HG03571 (cell line): ENCODE measurements around the gene SOWAHA.

ENCODE experiments used
- ATAC-seq: cut with Tn5 transposase; IDR thresholded peaks from one replicate; pipeline ENCODE4 v1.9.1; 2021; ENCODE audit not compliant: unreplicated experiment

Gene SOWAHA

DNA sequence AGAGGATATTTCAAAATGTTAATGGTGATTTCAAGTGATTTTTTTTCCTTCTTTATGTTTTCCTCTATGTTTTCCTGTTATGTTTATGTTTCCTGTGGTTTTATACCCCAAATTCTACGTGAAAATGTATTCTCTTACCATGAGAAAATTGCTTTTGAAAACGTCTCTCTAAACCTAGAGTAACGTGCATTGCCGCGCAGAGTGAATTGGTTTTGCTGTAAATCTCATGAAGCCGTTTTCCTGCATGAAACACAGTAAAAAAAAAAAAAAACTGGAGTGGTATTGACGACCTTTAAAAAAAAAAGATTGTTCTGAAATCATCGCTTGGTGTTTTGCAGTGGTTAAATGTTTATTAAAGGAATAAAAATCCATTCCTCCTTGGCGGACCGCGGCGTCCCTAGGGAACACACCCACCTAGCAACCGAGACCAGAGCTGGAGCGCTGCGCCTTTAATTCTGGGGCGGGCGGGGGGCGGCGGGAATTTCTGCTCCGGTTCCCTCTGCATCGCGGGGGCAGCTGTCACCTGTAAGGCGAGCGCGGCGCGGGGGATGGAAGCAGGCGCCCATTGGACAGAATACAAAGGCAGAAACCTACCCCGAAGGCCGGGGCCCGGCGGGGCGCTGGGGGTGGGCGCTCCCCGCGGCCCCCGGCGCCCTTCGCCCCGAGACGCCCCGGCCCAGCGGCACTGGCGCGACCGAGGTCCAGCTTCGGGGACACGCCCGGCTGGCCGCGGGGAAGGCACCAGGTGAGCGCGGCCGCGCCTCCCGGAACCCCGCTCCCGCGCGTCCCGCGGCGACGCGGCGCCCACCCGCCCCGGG is at the start of gene SOWAHA:
Gene SOWAHA, plus strand, starts transcription at position 522 of the 818 bp plus-strand sequence. CDS start 320 bp downstream, outside the sequence.
- ATAC-seq = no peak

- ATAC-seq = no peak
These were observed 49.1 kb upstream of the SOWAHA start for GRCh38 chr5:132764051-132764450.

- ATAC-seq = no peak
These were observed 48.3 kb upstream of the SOWAHA start for GRCh38 chr5:132764671-132765238.

DNA sequence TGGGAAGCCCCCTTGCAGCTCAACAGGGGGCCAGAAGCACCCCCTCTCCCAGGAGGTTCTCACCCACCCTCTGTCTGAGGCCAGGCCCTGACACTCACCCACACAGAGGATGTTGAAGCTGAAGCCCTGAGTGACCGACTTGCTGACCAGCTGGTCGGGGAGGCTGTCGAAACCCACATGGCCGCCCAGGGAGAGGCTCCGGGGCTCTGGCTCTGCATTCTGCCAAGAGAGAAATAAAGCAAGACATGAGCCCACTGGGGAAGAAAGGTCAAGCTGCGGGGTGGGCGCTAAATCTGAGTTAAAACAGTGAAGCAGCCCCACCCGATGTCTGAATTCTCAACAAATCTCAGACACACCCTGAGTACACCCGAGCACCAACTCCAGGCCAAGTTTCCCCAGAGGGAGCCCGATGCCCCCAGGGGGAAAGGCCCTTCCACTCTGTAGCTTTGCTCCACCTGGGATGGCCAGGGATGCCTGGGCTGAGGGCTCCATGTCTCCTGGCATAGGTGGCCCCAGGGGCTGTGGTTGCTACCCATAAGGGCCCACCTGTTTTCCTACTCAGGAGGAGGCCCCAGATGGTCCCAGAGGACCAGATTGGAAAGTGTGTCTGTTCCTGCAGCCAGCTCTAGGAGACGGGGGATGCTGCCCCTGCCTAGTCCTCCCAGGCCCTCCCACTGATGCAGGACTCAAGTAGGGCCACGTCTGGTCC is 47.6 kb upstream of the SOWAHA start:
- ATAC-seq = no peak

DNA sequence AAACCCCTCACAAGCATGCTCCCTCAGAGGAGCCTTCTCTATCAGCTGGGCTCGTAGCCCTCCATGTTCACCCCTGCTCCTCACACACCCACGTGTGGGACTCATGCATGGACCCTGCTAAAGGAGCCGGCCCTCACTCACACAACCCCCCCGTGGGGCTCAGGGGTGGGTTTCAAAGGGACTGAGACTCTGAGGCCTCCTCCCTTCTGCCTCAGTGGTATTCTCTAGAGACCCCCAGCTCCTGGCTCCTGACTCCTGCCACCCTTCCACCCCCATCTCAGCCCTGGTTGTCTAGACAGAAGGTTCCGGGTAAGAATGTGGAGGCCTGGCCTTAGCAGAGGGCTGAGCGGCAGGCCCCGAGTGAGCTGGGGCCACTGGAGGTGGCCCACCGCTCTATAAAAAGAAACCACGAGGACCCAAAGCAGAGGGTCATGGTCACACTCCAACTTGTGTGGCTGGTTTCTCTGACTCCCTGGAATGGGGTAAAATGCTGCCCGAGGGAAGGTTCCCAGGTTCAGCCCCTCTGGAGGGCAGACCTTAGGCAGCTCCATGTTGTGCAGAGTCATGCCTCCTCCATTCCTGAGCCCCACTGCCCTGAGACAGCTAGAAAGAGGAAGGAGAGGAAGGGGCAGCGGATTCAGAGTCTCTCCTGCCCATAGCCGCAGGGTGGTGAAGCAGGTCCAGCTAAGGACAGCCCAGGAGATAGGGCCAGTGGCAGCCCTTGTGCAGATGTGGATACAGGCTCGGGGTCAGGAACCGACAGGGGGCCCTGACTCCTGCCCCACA is 46.9 kb upstream of the SOWAHA start:
- no peak for ATAC-seq

DNA sequence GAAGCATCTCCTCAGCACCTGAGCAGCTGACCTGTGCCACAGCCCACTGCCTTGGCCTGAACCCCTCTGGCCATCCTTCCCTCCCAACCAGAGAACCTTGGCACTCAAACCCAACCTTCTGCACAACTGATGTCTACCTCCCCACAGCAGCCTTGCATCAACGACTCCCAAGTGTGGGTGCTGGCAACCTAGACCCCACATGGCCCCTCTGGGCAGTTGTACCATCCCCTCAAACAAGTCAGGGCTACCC is 46.4 kb upstream of the SOWAHA start:
- no peak for ATAC-seq

DNA sequence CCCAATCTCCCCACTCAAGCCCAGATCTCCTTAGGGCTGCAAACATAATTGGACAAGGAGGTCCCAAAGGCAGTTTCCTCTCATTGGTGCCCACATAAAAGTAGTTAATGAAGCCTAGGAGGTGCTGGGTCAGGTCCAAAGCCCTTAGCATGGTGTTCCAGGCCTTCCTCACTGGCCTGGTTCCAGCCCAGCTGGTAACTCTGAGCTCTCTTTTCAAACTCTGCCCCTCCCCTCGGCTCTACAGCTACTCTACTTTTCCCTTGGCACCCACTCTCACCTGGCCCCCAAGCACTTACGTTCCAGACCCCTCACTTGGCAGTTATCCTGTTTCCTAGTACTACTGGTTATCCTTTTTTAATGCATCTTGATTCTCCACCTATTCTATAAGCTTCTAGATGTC is 46.0 kb upstream of the SOWAHA start:
- no peak for ATAC-seq

DNA sequence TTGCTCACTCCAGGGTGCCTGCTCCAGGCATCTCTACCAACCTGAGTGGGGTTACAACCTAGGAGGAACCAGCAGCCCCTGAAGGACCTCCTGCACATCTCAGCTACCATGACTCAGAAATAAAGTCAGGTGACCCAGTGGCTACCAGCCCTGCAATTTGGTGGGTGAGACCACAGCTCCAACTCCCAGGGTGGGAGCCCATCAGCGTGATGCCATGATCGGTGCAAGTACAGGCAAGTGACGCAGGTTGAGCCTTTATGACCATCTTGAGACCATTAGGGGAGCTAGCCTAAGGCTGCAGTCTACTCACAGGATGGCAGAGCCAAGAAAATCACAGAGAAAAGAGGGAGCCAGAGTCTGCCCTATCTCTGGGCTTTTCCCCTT is 44.6 kb upstream of the SOWAHA start:
- ATAC-seq = no peak

- ATAC-seq = no peak
These were observed 42.5 kb upstream of the SOWAHA start for GRCh38 chr5:132770476-132771159.

GRCh38 chr5:132771503-132771998 is 41.6 kb upstream of the SOWAHA start:
- no peak for ATAC-seq

- no peak for ATAC-seq
These were observed 40.6 kb upstream of the SOWAHA start for GRCh38 chr5:132772291-132773070.

GRCh38 chr5:132773114-132773513 is 40.0 kb upstream of the SOWAHA start:
- no peak for ATAC-seq

DNA sequence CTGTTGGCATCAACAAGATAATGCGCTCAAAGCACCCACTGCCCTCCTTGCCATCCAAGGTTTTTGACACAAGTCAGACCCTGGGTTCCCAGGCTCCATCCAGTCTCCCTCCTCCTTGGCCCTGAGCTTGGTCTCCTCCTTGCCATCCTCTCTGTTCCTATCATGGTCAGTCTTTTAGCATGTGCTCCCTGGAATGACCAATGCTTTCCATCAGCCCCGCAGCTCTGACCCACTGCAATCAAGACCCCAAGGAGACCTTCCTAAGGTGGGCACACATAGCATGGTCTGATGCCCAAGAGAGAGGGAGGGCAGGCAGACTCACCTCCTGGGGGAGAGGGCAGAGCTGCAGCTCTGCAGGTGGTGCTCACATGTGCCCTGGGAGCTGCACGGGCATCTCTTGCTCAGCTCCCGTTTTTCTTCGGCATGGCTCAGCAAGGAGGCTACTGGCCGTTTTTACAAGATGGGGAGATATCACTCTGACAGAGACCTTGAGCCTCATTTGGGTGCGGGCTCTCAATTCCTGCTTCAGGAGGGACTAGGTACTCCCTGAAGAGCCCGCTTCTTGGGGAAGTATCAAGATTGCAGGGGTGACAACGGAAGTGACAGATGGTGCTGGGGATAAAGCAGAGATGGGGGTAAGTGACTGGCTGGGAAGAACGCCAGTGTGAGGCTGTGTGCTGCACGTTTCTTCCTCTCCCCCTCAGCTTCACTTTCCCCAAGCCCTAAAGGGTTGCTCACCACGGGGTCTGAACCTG is 39.3 kb upstream of the SOWAHA start:
- ATAC-seq = no peak

DNA sequence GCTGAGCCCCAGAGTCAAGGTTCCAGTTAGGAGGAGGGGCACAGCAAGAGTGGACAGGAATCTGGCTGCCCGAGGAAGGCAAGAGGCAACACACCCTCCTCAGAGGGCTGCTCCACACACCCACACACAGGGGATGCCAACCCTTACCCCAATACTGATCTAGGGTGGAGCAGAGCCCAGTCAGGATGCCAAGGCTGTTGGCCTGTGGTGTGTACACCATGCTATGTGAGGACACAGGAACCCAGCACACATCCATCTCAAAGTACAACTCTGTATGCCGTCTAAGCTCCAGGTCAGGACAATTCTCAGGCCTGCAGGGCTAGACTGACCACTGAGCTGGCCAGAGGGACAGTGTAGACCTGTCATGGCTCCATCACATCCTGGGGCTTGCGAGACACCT is 38.7 kb upstream of the SOWAHA start:
- no peak for ATAC-seq

DNA sequence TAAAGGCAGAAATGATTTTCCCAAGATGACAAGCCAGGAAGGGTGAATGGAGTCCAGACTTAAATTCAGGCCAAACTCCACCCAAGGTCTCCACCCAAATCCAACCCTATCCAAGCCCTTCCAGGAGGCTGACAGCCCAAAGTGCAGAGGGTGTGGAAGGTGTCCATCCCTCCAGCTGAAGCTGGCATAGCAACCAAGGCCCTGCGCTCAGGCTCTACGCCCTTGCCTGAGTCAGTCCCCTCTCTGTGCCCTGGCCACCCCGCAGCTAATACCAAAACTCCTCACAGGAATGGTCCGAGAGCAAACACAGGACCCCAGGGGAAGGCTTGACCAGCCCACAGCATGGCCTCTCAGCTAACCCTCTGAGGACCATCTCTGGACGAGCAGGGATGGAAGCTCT is 38.2 kb upstream of the SOWAHA start:
- ATAC-seq = no peak

DNA sequence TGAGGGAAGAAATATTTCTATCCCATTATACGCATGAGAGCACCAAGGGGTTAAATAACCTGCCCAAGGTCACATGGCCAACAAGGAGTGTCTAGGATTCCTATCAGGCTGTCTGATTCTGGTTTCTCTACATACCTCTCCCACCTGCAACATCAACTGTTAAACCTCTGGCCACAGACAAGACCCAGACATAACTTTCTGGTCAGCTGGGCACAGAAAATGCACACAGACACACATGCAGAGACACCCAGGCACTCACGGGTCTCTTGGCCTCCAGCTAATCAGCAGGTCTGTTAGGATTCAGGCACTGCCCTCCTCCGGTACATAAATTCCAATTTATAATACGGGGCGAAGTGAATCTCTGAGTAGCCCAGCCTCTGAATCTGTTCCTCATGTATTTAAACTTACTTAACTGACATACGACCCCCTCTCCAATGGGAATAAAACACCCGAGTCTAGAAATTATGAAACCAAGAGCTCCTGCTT is 37.6 kb upstream of the SOWAHA start:
- ATAC-seq = no peak

DNA sequence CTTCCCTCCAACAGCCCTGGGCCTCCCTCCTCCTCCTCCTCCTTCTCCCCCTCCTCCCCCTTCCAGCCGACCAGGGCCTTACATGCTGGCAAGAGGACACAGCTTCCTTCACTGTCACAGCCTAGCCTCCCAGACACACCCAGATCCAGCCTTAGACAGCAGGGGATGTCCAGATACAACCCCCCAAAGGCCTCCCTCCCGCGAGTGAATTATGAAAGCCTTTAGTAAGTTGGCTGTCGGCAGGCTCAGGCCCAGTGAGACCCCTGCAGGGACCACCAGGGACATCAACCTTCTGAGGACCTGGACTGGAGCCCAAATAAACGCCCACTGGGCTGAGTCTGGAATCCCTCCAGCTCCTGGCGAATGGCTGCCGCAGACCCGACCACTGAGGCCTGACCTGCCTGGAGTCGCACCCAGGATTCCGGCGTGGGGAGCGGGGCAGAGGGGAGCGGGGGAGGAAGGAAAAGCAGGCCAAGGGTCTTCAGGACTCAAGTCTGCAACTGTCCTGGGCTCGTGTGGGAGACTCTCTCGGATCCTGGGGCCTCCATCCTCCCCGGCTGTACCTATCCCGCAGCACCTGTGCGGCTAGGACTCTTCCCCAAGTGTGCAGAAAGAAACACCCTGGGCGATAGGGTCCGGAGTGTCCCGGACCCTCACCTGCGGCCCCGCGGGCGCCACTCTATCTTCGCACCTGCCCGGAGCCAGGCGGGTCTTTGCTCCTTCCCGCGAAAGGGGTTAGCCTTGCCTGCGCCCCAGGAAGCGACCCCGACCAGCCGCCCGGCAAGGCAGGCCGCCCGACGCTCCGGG is 36.8 kb upstream of the SOWAHA start:
- ATAC-seq = peak; percentile 12

DNA sequence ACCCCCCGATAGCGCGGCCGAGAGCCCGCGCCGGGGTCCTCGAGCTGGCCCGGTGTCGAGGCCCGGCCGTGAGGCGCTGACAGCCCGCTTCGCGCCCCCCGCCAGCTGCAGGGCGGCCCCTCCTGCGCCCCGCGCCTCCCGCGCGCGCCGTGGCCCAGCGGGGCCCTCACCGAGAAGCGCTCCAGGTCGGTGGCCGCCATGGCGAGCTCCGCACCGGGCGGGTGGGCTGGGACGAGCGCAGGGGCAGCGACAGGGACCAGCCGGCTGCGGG is 36.2 kb upstream of the SOWAHA start:
- peak; percentile 26 for ATAC-seq
